Adrenal gland (tissue), 5 donors: ENCODE measurements around the gene SERF1A.
"Not testable (repeated sequence)": the region's sequence is repeated elsewhere in the genome, so short reads cannot be mapped to it uniquely, and the experiment has no call there.

Experiments
- CTCF ChIP-seq, 6 experiments: fragments of 450-650 bp in 4 of 6; fragments of 200-600 bp in 2 of 6; sonication (generic) in 1 of 6; IDR thresholded peaks; 1 replicate in 5 of 6; 2 replicates in 1 of 6; pipeline versions ENCODE4 v1.5.1 to v1.8.0; 2016 to 2021; ENCODE audit warnings: antibody characterized with exemption in 6 of 6, mild to moderate bottlenecking in 2 of 6, moderate library complexity in 1 of 6
- POLR2A ChIP-seq, 2 donors: fragments of 450-650 bp; IDR thresholded peaks; one replicate each; pipeline ENCODE4 v1.6.1; 2017; ENCODE audit warnings: antibody characterized with exemption in 2 of 2, mild to moderate bottlenecking in 2 of 2, moderate library complexity in 1 of 2
- donor health status: DM: no; HTN: no; CAD: no.

GRCh38 chr5:70866778-70867177, 33.7 kb upstream of the SERF1A start:
- TF ChIP-seq CTCF, POLR2A (IDR thresholded peaks at IDR 0.05): not testable (repeated sequence)
